GM10847 (cell line): ENCODE results near the gene DHX35.

Experiments
- POLR2A ChIP-seq: IDR thresholded peaks from 2 replicates; pipeline ENCODE4 v1.6.1; 2011; ENCODE audit not compliant: insufficient read length; ENCODE audit errors: extremely low read depth

Gene DHX35

GRCh38 chr20:39019027-39019426 is 56.9 kb downstream of the DHX35 start:
- TF ChIP-seq POLR2A = no peak

DNA sequence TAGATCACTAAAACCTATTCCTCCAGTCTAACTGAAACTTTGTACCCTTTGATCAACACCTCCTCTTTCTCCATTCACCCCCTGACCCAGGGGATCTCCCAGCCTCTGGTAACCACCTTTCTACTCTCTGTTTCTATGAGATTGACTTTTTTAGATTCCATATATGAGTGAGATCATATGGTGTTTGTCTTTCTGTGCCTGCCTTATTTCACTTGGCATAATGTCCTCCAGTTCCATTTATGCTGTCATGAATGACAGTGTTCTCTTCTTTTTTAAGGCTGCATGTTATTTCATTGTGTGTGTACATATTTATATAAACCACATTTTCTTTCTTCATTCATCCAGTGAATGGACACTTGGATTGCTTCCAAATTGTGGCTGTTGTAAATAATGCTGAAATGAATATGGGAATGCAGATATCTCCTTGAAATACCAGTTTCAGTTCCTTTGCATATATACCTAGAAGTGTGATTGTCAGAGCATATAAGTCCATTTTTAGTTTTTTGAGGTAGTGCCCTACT is 57.7 kb downstream of the DHX35 start:
- no peak for TF ChIP-seq POLR2A

DNA sequence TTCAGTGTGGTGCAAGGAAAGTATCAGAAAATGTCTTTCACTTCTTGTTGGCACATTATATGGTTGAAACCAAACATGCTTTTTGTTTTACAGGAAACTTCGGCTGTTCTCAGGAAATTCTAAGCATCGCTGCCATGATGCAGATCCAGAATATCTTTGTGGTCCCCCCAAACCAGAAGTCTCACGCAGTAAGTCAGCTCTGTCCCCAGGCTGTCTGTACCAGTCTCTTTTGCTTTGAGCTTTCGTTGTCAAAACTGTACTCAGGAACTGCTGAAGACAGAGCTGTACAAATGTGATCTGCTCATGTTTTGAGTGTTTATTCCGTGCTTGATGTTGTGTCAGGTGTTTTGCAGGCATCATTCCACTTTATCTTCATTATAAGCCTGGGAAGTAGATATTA is 59.6 kb downstream of the DHX35 start:
- TF ChIP-seq POLR2A = no peak

DNA sequence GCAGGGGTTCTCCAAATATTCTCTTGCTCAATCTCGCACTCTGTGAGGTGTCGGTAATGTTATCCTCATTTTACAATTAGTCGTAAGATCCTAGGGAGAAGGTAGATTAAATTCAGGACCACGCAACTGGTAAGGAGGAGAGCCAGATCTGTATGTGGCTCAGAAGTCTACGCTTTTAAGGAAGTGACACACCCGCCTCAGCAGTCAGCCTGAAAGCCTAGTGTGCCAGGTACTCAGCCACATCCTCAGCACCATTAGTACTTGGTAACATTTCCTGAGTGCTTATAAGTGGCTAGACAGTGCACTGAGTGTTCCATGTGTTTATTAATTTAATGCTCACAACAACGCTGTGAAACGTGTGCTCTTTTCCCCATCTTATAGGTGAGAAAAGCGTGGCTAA is 63.7 kb downstream of the DHX35 start:
- TF ChIP-seq POLR2A = no peak

DNA sequence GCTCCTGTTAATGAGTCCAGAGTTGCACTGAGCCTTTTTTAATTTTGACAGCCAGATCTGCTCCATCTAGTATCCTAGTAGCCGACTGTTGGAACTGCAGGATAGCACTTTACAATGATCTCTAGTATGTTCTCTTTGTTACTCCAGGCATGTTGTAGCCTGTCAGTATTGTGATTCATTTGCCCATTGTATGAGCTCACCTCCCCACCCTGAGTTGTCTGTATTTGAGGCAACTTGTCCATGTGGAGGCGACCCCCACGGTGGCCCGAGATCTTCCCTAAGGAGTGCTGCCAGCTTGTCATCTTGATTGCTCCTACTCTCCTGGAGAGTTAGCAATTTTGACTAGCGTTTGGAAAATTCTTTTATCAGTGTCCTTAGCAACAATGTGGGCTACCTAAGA is 67.2 kb downstream of the DHX35 start:
- TF ChIP-seq POLR2A = no peak

GRCh38 chr20:39032997-39033396 is 70.9 kb downstream of the DHX35 start:
- TF ChIP-seq POLR2A = no peak

GRCh38 chr20:39036011-39036410 is 73.9 kb downstream of the DHX35 start:
- no peak for TF ChIP-seq POLR2A

DNA sequence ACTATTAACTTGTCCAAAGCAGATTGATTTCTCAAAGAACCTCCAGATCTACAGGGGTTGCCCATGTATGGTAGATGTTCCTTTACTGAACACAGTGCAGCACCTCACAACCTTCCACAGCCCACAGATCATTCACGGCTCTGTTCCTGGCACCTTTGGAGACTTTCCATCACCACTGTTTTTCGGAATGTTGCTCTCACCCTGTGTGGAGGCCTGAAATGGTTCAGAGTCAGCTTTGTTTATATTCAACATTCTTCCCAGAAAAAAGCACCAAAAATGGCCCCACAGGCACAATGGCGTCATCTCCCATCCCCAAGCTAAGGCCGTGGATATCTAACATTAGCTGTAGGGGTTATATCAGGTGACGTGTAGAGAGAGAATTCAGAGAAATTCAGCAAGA is 74.7 kb downstream of the DHX35 start:
- no peak for TF ChIP-seq POLR2A

DNA sequence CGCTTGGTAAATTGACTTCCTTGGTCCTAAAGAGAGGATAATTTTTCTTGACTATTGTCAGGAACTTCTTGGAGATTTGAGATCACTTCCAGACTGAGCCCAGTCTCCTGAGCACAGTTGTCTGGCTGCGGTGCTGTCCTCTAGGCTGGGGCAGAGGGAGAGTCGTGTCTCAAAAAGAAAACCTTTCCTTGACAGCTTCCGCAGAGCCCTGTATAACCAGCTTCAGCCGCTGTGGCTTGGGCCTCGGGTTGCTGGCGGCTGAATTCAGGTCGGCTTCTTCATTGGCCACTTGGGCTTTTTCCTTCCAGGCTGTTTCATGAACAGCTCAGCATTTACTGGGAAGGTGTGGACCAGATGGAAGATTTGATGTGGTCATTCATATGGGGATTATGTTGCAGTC is 75.9 kb downstream of the DHX35 start:
- no peak for TF ChIP-seq POLR2A

GRCh38 chr20:39038495-39038894 is 76.4 kb downstream of the DHX35 start:
- TF ChIP-seq POLR2A = no peak

GRCh38 chr20:39039261-39039660 is 77.1 kb downstream of the DHX35 start:
- TF ChIP-seq POLR2A = no peak

DNA sequence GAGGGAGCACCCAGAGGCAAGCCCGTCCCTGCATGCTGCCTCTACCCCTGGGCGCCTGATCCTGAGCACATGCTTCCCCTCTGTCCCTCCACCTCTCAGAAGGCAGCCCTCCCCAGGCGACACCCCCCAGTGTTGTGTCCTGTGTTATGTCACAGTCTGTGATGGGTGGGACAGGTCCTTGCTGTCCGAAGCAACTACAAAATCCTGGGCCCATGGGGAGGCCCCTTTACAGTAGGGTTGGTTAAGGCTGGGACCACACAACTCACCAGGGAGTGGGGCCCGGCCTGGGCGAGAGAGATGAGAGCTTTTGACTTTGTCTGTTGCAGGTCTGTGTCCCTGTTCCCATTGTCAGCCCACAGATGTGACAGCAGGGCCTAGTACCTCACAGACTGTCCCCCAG is 78.0 kb downstream of the DHX35 start:
- no peak for TF ChIP-seq POLR2A

DNA sequence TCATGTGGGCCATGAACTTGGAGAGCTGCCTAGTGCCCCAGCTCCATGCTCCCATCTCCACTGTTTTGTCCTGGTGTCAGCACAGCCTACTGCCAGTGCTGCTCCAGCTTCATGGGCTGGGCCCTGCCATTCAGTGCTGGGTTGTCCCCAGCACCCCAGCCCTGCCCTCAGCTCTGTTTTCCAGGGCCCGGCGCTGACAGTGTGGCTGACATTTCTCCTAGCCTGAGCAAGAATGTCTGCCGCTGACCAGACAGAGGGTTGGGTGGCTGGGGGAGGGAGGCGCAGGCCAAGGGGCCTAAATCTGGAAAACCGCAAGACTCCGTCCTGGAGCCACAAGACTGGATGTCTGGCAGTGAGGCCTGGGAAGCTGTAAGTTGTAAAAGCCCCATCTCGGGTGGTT is 78.9 kb downstream of the DHX35 start:
- no peak for TF ChIP-seq POLR2A

- TF ChIP-seq POLR2A = no peak
Observed at GRCh38 chr20:39042279-39043150, 80.4 kb downstream of the DHX35 start.

DNA sequence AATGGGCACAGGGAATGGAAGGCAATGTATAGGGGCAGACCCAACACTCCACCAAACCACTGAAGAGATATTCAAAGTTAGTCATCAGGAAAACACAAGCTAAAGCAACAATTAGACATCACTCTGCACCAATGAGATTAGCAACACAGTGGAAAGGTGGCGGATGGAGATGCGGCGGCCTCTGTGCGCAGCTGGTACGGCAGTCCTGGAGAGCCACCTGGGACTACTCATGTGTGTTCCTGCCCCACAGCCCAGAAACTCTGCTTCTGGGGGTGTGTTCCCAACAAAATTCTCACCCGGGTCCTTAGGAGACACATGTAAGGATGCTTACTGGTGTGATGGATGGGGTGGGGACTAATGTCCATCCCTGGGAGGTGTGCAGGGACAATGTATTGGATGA is 82.4 kb downstream of the DHX35 start:
- TF ChIP-seq POLR2A = no peak

GRCh38 chr20:39045676-39046075 is 83.5 kb downstream of the DHX35 start:
- TF ChIP-seq POLR2A = no peak

DNA sequence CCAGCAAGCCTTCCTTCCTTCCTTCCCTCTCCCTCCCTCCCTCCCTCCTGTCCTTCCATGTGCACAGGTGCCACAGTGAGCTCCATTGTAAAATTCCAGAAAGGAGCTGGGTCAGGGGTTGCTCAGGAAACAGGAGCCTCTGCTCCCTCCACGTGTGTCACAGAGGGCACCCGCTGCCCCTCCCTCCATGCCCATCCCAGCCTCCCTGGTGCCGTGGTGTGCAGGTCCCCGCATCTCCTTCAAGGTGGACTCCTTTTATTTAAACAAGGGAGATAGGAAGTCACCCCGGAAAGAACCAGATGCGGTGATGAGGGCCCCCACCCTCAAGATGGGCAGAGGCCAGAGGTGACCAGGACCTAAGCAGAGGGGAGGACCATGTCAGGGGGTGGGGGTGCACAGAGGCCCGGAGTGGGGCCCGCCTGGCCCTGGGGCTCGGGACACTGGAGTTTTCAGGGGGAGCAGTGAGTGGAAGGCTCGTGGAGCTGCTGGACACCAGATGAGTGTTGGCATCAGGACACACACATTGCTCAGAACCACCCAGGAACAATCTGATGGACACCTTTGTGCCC is 85.4 kb downstream of the DHX35 start:
- TF ChIP-seq POLR2A = no peak

GRCh38 chr20:39048000-39048696 is 86.0 kb downstream of the DHX35 start:
- TF ChIP-seq POLR2A = no peak
